Measurements from ENCODE around the gene TNFSF8. TPM values are rescaled to one million over a fixed set of nuclear protein-coding genes. Genes with fewer than 3 reads are reported as not detected.

TNFSF8 gene
- polyA plus RNA-seq, 1 experiment = not detected

DNA sequence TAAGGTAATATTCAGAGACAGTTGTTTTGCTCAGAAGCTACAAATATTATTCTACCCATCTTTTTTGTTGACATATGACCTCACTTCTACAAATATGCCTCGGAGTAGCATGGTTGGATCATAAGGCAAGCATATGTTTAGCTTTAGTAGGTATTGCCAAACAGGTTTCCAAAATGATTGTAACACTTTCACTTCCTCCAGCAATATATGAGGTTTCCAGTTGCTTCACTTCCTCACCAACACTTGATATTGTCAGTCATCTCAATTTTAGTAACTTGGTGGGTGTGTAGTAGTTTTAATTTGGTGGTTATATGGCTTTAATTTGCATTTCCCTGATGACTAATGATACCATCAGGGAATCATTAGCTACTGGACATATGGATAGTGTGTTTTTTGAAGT lies 46.7 kb downstream of the TNFSF8 start:
- no peak overlapping the region for H3K4me3 ChIP-seq (ENCODE audit: low read depth, low read length)
- CTCF ChIA-PET = interaction anchor here (0.7 kb wide), 1 partner anchor 18 kb away, joined by 3 read pairs; no protein-coding TSS in a partner anchor
- POLR2A ChIA-PET = no interaction called here
- H3K27me3 ChIP-seq (ENCODE audit: control insufficient read depth, insufficient read depth, low read length) = peaks cover 2% of the 10 kb centered on the region; the same call in 1 of the 2 replicates
- DNase-seq (ENCODE audit: low read depth) = no peak
- TF ChIP-seq, protein P1, sequence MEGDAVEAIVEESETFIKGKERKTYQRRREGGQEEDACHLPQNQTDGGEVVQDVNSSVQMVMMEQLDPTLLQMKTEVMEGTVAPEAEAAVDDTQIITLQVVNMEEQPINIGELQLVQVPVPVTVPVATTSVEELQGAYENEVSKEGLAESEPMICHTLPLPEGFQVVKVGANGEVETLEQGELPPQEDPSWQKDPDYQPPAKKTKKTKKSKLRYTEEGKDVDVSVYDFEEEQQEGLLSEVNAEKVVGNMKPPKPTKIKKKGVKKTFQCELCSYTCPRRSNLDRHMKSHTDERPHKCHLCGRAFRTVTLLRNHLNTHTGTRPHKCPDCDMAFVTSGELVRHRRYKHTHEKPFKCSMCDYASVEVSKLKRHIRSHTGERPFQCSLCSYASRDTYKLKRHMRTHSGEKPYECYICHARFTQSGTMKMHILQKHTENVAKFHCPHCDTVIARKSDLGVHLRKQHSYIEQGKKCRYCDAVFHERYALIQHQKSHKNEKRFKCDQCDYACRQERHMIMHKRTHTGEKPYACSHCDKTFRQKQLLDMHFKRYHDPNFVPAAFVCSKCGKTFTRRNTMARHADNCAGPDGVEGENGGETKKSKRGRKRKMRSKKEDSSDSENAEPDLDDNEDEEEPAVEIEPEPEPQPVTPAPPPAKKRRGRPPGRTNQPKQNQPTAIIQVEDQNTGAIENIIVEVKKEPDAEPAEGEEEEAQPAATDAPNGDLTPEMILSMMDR (IDR thresholded peaks at IDR 0.05; ENCODE audit: insufficient read depth, low read depth, low read length) = no peak
- no peaks in the 10 kb centered on the region for H3K36me3 ChIP-seq (ENCODE audit: control insufficient read depth, insufficient read depth, low read length)

DNA sequence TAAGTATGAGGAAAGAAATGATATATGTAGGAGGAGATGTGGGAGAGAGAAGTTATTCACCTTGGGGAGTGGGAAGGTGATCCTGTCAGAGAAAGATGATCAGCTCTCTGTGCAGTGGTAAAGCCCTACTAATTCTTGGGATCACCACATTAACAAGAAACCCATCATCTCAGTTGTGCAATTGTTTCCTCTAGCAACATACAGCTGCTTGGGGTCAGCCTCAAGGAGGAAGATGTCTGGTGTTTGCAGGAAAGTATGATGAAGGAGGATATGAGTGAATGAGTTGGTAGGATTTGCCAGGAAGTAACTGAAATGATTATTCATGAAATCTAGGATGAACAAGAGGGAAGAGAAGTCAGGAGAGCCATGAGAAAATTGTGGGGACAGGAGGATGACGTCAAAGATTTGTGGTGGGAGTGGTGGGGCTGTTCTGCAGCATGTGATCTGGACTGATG lies 50.1 kb downstream of the TNFSF8 start:
- H3K27me3 ChIP-seq (ENCODE audit: control insufficient read depth, insufficient read depth, low read length) = peaks cover 2% of the 10 kb centered on the region; the same call in 1 of the 2 replicates
- no peak overlapping the region for H3K4me3 ChIP-seq (ENCODE audit: low read depth, low read length)
- H3K36me3 ChIP-seq (ENCODE audit: control insufficient read depth, insufficient read depth, low read length) = no peaks in the 10 kb centered on the region
- ChIA-PET CTCF (interaction anchor here (0.7 to 1.3 kb wide), 3 partner anchors 25 to 198 kb away, joined by 3 read pairs; partner anchors contain the start of gene TEX48), POLR2A (no interaction called here)
- TF ChIP-seq, protein P1 (IDR thresholded peaks at IDR 0.05; ENCODE audit: insufficient read depth, low read depth, low read length) = no peak
- no peak for DNase-seq (ENCODE audit: low read depth)

DNA sequence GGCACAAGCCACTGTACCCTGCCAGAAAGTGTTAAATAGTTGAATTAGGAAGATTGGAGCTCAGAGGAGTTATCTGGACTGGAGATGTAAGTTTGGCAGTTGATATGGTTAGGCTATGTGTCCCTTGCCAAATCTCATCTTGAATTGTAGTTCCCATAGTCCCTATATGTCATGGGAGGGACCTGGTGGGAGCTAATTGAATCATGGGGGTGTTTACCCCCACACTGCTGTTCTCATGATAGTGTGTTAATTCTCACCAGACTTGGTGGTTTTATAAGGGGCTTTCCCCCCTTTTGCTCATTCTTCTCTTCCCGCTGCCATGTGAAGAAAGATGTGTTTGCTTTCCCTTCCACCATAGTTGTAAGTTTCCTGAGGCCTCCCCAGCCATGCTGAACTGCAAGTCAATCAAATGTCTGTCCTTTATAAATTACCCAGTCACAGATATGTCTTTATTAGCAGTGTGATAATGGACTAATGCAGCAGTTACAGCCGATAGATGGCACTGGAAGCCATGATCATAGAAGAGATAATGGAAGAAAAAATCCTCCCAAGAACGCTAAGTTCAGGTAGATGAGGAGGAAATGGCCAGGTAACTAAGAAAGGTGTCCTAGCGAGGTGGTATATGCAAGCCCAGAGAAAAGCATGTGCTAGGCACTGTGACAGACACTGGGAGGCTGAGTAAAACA lies 51.4 kb downstream of the TNFSF8 start:
- Histone ChIP-seq H3K36me3 (ENCODE audit: control insufficient read depth, insufficient read depth, low read length) (no peaks in the 10 kb centered on the region), H3K4me3 (ENCODE audit: low read depth, low read length) (no peak overlapping the region), H3K27me3 (ENCODE audit: control insufficient read depth, insufficient read depth, low read length) (peaks cover 2% of the 10 kb centered on the region; the same call in 1 of the 2 replicates)
- DNase-seq (ENCODE audit: low read depth) = no peak
- TF ChIP-seq, protein P1 (IDR thresholded peaks at IDR 0.05; ENCODE audit: insufficient read depth, low read depth, low read length) = no peak
- ChIA-PET POLR2A (no interaction called here), CTCF (no interaction called here)

- no peaks in the 10 kb centered on the region for H3K27me3 ChIP-seq (ENCODE audit: control insufficient read depth, insufficient read depth, low read length)
- ChIA-PET POLR2A (no interaction called here), CTCF (interaction anchor here (0.6 to 1.2 kb wide), 2 partner anchors 15 to 189 kb away, joined by 3 to 4 read pairs; no protein-coding TSS in a partner anchor)
- no peak for DNase-seq (ENCODE audit: low read depth)
- H3K4me3 ChIP-seq (ENCODE audit: low read depth, low read length) = no peak overlapping the region
- no peaks in the 10 kb centered on the region for H3K36me3 ChIP-seq (ENCODE audit: control insufficient read depth, insufficient read depth, low read length)
- TF ChIP-seq, protein P1 (IDR thresholded peaks at IDR 0.05; ENCODE audit: insufficient read depth, low read depth, low read length) = no peak
These were observed 60.5 kb downstream of the TNFSF8 start for GRCh38 chr9:114869845-114870244.

DNA sequence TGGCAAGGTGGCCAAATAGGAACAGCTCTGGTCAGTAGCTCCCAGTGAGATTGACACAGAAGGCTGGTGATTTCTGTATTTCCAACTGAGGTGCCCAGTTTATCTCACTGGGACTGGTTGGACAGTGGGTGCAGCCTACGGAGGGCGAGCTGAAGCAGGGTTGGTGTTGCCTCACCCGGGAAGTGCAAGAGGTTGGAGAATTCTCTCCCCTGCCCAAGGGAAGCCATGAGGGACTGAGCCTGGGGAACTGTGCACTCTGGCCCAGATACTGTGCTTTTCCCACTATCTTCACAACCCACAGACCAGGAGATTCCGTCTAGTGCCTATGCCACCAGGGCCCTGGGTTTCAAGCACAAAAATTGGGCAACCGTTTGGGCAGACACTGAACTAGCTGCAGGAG lies 61.0 kb downstream of the TNFSF8 start:
- TF ChIP-seq, protein P1 (IDR thresholded peaks at IDR 0.05; ENCODE audit: insufficient read depth, low read depth, low read length) = no peak
- no peak for DNase-seq (ENCODE audit: low read depth)
- Histone ChIP-seq H3K36me3 (ENCODE audit: control insufficient read depth, insufficient read depth, low read length) (no peaks in the 10 kb centered on the region), H3K27me3 (ENCODE audit: control insufficient read depth, insufficient read depth, low read length) (no peaks in the 10 kb centered on the region), H3K4me3 (ENCODE audit: low read depth, low read length) (no peak overlapping the region)
- ChIA-PET POLR2A (no interaction called here), CTCF (interaction anchor here (0.6 to 1.2 kb wide), 2 partner anchors 14 to 188 kb away, joined by 3 to 4 read pairs; no protein-coding TSS in a partner anchor)

All from BJ (cell line).